H1 (cell line): ENCODE results near the gene RAB25. TPM values are rescaled to one million over a fixed set of nuclear protein-coding genes. Genes with fewer than 3 reads are reported as not detected.

Source experiments
- EGR1 ChIP-seq: IDR thresholded peaks from 2 replicates; pipeline ENCODE4 v1.6.1; 2011; ENCODE audit warnings: low read depth, low read length, borderline replicate concordance
- NANOG ChIP-seq: IDR thresholded peaks from 2 replicates; pipeline ENCODE4 v1.6.1; 2011; ENCODE audit warnings: low read length, low read depth, mild to moderate bottlenecking, inconsistent platforms; ENCODE audit not compliant: insufficient read depth, poor library complexity, severe bottlenecking
- POLR2AphosphoS5 ChIP-seq: IDR thresholded peaks from 2 replicates; pipeline ENCODE4 v1.6.1; 2011; ENCODE audit warnings: low read depth, low read length
- RFX5 ChIP-seq: IDR thresholded peaks from 2 replicates; pipeline ENCODE4 v1.6.1; 2011; ENCODE audit warnings: low read depth, low read length, improper control_type of control experiment, borderline replicate concordance
- RXRA ChIP-seq: IDR thresholded peaks from 2 replicates; pipeline ENCODE4 v1.6.1; 2011; ENCODE audit warnings: low read depth, mild to moderate bottlenecking, low read length, moderate library complexity; ENCODE audit not compliant: insufficient read depth
- TAF1 ChIP-seq: IDR thresholded peaks from 2 replicates; pipeline ENCODE4 v1.6.1; 2011; ENCODE audit warnings: mild to moderate bottlenecking, low read depth, low read length
- polyA plus RNA-seq, 7 experiments: library from polyadenylated mRNA; depleted of rRNA in 3 of 7; stranded (reverse) in 5 of 7; unstranded in 2 of 7; fragments of >200 nt in 5 of 7; fragments of 200-250 nt in 2 of 7; gene quantifications; 1 replicate in 5 of 7; 2 replicates in 1 of 7; 4 replicates in 1 of 7; pipeline versions ENCODE4 v1.2.1 to v1.2.3, GENCODE V29; 2011 to 2013; ENCODE audit warnings: missing spikeins in 2 of 7, mixed read lengths in 2 of 7
- total RNA-seq: library from RNA; stranded (reverse); fragmentation: NEBNext Ultra II Directional; extraction: Animal tissue kit (Norgen Biotek cat#: 25700); gene quantifications from 2 replicates; pipeline ENCODE4 v1.2.1, GENCODE V29; 2021

RAB25 gene
- total and polyA plus RNA-seq, 2 of the 8 experiments (the other 6 are each of a cell fraction or from before 2014, with no cell fraction given) = 34.8 to 98.2 TPM

DNA sequence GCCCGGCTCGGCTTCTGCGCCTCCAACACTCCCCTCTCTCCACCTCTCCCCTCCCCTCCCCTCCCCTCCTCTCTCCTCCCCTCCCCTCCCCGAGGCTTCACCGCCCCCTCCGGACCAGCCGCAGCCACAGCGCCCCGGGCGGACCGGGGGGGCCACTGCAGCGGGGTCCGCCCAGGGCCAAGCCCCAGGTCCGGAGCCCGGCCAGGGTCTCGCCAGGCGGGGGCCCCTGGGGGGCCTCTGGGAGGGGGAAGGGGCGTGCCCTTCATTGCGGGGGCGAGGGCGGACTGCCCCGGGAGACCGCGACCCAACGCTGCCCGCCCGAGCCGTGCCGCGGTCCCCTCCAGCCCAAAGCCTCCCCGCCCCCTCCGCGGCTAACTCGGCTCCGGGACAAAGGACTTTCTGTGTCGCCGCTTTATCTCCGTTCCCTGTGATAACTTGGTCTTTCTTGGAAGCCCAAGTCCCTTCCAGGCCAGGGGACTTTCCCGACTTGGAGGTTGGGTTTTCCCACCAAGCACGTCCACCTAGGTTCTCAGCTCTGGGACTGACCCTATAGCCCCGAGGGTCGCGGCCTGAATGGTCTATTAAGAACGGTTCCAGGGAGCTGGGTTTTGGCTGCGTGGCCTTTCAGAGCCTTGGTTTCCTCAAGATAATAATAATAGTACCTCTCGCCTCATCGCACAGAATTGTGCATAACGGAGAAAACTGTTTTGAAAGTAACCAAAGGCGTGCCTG lies 7.0 kb upstream of the RAB25 start, which contains the start of gene UBQLN4 (continued):
- peak; percentile 36; the same call in 1 of the 2 replicates for TF ChIP-seq POLR2AphosphoS5
- no peak for TF ChIP-seq RXRA
- no peak for TF ChIP-seq RFX5
- peak; percentile 32; the same call in 1 of the 2 replicates for TF ChIP-seq TAF1
- peak; percentile 16 for TF ChIP-seq NANOG
- peak; percentile 87 for TF ChIP-seq EGR1
